ENCODE data around the gene ZBED6. TPM values are rescaled to one million over a fixed set of nuclear protein-coding genes. Genes with fewer than 3 reads are reported as not detected.
A peak's percentile ranks its signal among the peaks of the same experiment; 100 is the strongest.
"Not testable (repeated sequence)": the region's sequence is repeated elsewhere in the genome, so short reads cannot be mapped to it uniquely, and the experiment has no call there.

The ZBED6 gene
- total RNA-seq, 1 experiment from 2014 or later = 6.4 TPM

DNA sequence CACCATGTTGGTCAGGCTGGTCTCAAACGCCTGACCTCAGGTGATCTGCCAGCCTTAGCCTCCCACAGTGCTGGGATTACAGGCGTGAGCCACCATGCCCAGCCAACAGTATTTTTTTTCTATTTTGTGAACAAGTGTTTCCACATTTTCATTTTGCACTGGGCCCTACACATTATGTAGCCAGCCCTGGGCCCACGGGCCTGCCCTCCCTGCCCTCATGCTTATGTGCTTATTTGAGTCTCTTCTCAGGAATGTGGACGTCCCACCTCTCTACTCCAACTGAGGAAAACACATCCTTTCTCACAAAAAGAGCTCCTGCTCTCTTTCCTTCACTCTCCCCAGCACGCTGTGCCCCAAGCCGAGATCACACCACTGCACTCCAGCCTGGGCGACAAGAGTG, 13.5 kb upstream of the ZBED6 start:
- DNase-seq (ENCODE audit: low read depth) = no peak

DNA sequence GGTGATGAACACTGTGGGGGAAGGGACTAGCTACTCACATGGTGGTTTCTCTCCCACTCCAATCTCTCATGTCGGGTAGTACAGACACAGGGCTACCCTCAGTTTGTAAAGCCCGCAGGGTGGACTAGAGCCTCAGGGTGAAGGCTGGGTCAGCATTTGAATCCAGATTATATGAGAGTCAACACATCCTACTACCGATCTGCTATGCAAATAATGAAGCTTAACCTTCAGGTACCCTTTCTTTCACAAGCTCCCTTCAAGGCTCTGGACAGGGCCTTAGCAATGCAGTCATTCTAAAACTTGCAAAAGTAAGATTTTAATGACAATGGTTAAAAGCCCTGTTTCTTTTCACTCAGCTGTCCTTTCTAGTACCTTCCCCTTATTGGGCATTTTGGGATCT, 5.5 kb upstream of the ZBED6 start:
- DNase-seq (ENCODE audit: low read depth) = no peak

DNA sequence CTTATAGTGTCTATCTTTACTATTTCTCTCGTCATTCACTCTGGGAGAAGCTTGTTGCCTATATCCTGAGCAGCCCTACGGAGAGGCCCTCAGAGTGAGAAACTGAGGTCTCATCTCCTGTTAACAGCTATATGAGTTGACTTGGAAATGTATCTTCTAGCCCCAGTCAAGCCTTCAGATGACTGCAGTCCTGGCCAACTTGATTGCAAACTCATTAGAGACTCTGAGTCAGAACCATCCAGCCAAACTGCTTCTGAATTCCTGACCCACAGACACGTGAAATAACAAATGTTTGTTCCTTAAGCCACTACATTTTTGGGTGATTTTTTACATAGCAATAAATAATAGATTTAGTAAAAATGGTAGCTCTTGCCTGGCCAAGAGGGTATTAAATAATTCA, 3.9 kb upstream of the ZBED6 start:
- no peak for DNase-seq (ENCODE audit: low read depth)

DNA sequence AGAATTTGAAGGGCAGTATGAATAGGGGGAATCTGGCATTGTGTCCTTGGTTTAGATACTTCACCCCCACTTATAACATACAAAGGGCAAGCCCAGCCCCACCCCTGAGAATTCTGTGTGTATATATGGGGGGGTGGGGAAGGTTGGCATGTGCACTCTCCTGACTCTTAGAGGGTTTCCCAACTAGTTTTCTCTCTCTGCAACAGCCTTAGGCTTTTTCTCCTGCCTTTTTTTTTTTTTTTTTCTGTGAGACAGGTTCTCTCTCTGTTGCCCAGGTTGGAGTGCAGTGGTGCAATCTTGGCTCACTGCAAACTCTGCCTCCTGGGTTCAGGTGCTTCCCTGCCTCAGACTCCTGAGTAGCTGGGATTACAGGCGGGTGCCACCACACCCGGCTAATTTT, 2.9 kb upstream of the ZBED6 start:
- DNase-seq (ENCODE audit: low read depth) = no peak

GRCh38 chr1:203793561-203793960, 1.9 kb upstream of the ZBED6 start:
- DNase-seq (ENCODE audit: low read depth) = not testable (repeated sequence)

- DNase-seq (ENCODE audit: low read depth) = no peak
Observed at GRCh38 chr1:203794764-203795440, 521 bp upstream of the ZBED6 start.

DNA sequence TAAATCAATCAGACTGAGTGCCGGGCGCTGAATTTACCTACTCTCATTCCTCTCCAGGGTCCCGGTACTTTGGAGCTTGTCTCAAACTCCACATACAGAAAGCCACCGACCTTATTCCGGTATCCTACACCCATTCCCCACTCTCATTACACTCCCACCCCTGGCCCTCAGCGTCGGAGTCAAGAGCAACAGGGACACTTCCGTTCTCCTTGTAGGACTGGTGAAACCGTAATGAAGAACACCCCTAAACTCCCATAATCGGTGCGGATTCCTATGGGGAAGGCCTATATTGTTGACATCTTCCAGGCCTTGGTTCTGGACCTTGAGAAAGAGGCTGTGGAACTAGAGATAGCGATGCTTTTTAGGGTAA, 798 bp downstream of the ZBED6 start:
- DNase-seq (ENCODE audit: low read depth) = peak; percentile 56

DNA sequence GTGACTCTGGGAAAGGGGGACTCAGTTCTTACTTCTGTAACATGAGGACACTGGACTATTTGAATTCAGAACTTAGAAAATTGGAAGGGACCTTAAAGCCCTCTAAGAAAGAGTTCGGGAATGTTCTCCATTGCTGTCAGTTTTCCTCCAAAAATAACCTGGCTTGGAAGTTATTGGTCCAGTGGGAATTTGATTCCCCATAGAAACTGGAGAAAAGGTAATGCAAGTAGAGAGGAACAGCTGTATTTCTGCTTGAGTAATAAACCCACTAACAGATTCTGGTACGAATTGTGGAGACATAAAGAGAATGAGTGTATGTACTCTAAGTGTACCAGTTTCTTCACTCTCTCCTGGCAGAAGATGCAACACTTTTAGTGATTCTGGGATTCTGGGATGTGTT, 1.8 kb downstream of the ZBED6 start:
- no peak for DNase-seq (ENCODE audit: low read depth)

- peak; percentile 58 for DNase-seq (ENCODE audit: low read depth)
Observed at GRCh38 chr1:203797948-203798655, 2.7 kb downstream of the ZBED6 start.

GRCh38 chr1:203799157-203799556, 3.7 kb downstream of the ZBED6 start:
- DNase-seq (ENCODE audit: low read depth) = no peak

GRCh38 chr1:203799971-203800370, 4.5 kb downstream of the ZBED6 start:
- DNase-seq (ENCODE audit: low read depth) = no peak

DNA sequence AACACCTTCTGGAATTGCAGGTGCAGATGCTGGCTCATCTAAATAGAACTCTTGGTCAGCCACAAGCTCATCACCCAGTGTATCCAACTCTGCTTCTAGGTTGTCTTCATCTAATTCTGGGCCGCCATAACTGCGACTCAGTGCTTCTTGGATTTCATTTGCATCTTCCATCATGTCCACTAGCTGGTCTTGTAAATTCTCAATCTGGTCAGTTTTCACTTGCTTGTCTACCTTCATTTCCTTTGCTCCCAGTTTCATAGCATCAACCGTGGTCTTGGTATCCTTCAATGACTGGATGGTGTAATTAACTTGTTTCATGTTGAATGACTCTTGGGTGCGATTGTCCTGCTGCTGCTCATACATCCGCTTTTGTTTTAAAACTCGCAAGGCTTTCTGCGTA, 10.3 kb downstream of the ZBED6 start:
- no peak for DNase-seq (ENCODE audit: low read depth)

- DNase-seq (ENCODE audit: low read depth) = peak; percentile 78
Observed at GRCh38 chr1:203807196-203807595, 11.8 kb downstream of the ZBED6 start.

DNA sequence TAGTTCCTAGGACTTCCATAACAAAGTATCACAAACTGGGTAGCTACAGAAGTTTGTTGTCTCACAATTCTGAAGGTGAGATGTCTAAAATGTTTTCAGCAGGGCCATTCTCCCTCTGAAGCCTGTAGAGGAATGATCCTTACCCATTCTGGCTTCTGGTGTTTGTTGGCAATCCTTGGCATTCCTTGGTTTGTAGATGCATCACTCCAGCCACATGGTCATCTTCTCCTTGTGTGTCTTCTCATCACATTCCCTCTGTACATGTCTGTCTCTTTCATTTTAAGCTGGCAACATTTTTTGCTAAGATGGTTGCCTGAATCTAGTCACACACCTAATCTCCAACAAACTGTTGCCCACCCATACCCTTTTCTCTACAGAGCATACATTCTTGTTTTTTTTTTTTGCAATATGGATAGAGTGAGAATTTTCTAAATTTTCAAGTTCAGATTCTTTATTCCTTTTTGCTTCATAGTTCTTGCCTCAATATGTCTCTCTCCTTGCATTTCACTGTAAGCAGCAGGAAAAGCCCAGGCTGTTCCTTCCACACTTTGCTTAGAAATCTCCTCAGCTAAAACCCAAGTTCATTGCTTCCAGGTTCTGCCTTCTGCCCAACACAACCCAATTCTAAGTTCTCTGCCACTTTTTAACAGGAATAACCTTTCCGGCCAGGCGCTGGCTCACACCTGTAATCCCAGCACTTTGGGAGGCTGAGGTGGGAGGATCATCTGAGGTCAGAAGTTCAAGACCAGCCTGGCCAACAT, 18.3 kb downstream of the ZBED6 start:
- DNase-seq (ENCODE audit: low read depth) = no peak

DNA sequence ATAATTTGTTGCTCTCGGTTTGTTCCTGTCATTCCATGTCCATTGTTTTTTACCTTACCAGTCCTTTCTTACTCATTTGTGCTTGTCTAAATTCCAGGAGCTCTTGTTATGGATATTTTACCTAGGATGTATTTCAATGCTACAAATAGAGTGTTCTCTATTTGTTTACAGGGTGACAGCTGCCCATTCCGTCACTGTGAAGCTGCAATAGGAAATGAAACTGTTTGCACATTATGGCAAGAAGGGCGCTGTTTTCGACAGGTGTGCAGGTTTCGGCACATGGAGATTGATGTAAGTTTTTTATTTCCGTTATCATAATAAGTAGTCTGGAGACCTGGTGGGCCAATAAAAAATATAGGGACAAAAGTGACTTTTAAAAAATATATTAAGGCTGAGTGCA, 23.0 kb downstream of the ZBED6 start:
- DNase-seq (ENCODE audit: low read depth) = no peak

DNA sequence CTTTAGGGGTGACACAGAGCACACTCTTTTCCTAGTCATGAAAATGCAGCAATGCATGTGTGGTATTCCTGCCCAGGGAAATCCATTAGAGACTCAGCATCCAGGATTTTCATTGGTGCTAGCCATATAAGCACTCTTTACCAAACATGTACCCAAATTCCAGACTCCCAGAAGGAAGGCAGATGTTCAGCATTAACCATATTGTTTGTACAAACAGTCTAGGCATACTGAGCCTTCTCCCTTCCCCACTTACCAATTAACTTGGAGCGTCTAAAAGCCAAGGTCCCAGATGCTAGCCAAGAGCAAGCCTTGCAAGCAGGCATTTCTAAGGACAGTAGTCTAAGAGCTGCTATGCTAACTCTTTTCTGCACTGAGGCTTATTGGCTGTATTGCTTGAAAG, 27.9 kb downstream of the ZBED6 start:
- no peak for DNase-seq (ENCODE audit: low read depth)

GRCh38 chr1:203826175-203826574, 30.8 kb downstream of the ZBED6 start:
- DNase-seq (ENCODE audit: low read depth) = no peak

DNA sequence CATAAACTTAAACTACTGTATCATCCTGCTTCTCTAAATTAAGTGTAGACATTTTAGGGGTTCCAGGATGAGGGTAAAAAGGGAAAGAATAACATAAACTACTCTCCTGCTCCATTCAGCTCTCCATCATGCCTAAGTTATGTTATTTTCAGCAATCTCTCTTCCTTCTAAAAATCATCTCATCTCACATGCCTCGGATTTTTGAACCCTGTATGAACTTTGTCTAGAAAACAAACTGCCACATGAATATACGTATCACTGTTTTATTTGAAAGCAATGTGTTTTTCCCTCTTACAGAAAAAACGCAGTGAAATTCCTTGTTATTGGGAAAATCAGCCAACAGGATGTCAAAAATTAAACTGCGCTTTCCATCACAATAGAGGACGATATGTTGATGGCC, 32.6 kb downstream of the ZBED6 start:
- no peak for DNase-seq (ENCODE audit: low read depth)

DNA sequence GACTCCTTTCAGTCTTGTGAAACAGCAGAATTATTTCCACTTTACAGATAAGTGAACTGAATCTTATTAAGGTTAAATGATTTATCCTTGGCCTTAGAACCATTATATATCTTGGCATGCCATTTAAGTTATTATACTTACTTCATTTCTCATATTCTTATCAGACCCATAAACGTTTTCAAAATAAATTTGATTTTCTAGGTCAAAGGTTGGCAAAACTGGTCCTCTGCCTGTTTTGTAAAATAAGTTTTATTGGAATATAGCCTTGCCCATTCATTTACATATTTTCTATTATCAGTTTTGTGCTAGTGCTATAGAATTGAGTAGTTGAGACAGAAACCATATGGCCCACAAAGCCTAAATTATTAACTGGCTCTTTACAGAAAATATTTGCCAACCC, 33.1 kb downstream of the ZBED6 start:
- DNase-seq (ENCODE audit: low read depth) = no peak

DNA sequence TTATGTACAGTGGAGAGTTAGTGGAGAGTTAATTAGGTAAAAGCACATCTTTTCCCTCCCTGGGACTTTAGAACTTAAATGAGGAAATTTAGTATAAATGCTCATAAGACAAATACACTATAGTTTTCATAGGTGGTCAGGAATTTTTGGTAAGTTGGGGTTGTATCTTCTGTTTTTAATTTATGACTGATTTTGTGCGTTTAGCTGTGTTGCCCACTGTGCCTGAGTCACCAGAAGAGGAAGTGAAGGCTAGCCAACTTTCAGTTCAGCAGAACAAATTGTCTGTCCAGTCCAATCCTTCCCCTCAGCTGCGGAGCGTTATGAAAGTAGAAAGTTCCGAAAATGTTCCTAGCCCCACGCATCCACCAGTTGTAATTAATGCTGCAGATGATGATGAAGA, 33.8 kb downstream of the ZBED6 start:
- not testable (repeated sequence) for DNase-seq (ENCODE audit: low read depth)

DNA sequence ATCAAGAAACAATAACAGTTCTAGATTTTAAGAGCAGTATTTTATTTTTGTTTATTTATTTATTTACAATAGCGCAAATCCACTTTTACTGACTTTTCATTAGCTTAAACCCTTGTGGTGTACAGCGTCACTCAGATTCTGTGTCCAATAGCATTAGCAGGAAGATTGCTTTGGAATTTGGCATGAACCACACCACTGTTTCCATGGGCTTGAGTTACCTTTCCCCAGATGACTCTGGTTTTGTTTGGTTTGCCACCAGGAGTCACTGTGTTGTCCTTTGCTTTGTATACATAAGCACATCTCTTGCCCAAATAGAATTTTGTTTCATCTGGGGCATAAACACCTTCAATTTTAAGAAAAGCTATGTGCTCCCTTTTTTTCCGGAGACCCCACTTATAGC, 40.1 kb downstream of the ZBED6 start:
- DNase-seq (ENCODE audit: low read depth) = no peak

GRCh38 chr1:203839081-203839480, 43.7 kb downstream of the ZBED6 start:
- peak; percentile 59 for DNase-seq (ENCODE audit: low read depth)

DNA sequence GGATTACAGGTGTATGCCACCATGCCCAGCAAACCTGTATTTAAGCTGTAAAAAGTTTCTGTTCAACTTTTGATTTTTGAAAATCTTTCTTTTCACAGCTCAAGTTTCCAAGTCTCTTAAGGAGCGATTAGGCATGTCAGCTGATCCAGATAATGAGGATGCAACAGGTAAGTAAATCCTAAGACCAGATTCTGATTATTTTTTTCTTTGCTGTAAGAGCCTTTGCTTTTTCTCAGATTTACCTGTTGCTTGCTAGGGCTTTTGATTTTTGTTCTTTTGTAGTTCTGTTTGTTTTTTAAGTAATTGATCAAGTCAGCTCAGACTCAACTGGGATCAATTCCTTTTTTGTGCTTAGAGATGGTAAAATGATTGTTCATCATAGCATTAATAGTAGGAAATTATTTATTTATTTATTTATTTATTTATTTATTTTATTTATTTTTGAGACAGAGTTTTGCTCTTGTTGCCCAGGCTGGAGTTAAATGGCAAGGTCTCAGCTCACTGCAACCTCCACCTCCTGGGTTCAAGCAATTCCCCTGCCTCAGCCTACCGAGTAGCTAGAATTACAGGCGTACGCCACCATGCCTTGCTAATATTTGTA, 44.9 kb downstream of the ZBED6 start:
- no peak for DNase-seq (ENCODE audit: low read depth)
